ENCODE results near the gene TRAPPC2L. TPM values are rescaled to one million over a fixed set of nuclear protein-coding genes. Genes with fewer than 3 reads are reported as not detected.

TRAPPC2L gene
- total RNA-seq, 1 donor from 2014 or later: 50.6 TPM

DNA sequence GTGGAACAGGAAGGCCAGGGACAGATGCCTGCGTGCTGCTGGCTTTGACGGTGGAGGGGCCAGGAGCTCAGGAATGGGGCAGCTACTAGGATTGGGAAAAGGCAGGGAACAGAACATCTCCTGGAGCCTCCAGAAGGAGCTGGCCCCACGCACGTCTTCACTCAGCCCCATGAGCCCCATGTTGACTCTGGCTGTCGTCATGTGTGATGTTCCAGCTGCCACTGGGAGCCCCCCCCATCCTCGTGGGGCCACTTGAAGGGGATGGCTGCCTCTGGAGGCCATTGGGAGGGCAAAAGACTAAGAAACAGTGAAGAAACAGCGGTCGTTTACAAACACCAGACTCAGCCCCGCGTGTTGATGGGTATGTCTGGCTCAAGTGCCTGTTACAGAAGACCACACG is 26.7 kb upstream of the TRAPPC2L start:
- Mint-ChIP-seq H3K4me3 (ENCODE audit: unreplicated experiment) (no peak overlapping the region), H3K27me3 (ENCODE audit: unreplicated experiment) (peaks cover 2% of the 10 kb centered on the region), H3K9me3 (ENCODE audit: unreplicated experiment) (peaks cover 3% of the 10 kb centered on the region), H3K4me1 (ENCODE audit: low read depth, unreplicated experiment) (no peaks in the 10 kb centered on the region), H3K36me3 (ENCODE audit: unreplicated experiment) (no peaks in the 10 kb centered on the region), H3K27ac (ENCODE audit: unreplicated experiment) (no peak overlapping the region)
- TF ChIP-seq, protein P1, sequence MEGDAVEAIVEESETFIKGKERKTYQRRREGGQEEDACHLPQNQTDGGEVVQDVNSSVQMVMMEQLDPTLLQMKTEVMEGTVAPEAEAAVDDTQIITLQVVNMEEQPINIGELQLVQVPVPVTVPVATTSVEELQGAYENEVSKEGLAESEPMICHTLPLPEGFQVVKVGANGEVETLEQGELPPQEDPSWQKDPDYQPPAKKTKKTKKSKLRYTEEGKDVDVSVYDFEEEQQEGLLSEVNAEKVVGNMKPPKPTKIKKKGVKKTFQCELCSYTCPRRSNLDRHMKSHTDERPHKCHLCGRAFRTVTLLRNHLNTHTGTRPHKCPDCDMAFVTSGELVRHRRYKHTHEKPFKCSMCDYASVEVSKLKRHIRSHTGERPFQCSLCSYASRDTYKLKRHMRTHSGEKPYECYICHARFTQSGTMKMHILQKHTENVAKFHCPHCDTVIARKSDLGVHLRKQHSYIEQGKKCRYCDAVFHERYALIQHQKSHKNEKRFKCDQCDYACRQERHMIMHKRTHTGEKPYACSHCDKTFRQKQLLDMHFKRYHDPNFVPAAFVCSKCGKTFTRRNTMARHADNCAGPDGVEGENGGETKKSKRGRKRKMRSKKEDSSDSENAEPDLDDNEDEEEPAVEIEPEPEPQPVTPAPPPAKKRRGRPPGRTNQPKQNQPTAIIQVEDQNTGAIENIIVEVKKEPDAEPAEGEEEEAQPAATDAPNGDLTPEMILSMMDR (IDR thresholded peaks at IDR 0.05; ENCODE audit: partially characterized antibody, unreplicated experiment): no peak
- no peak for DNase-seq

DNA sequence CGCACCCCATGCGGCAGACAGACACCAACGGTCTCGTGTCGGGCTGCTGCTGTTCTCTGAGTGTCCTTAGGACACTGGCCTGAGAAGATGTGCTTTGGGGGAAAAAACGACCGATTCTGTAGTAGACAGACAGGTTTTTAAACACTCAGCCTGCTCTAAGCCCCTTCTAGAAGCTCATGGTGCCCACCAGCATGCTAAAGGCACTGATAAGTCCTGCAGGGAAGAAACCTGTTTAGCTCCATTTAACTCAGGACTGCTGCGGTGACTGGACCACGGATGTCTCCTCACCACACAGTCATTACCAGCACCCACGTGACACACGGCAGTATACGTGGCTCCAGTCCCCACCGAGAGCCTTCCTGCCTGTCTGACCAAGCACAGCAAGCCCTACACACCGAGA is 26.1 kb upstream of the TRAPPC2L start:
- peaks cover 2% of the 10 kb centered on the region for H3K9me3 Mint-ChIP-seq (ENCODE audit: unreplicated experiment)
- no peak for DNase-seq
- TF ChIP-seq, protein P1 (IDR thresholded peaks at IDR 0.05; ENCODE audit: partially characterized antibody, unreplicated experiment): no peak
- peaks cover 2% of the 10 kb centered on the region for H3K27me3 Mint-ChIP-seq (ENCODE audit: unreplicated experiment)
- no peak overlapping the region for H3K27ac Mint-ChIP-seq (ENCODE audit: unreplicated experiment)
- H3K36me3 Mint-ChIP-seq (ENCODE audit: unreplicated experiment): no peaks in the 10 kb centered on the region
- no peaks in the 10 kb centered on the region for H3K4me1 Mint-ChIP-seq (ENCODE audit: low read depth, unreplicated experiment)
- H3K4me3 Mint-ChIP-seq (ENCODE audit: unreplicated experiment): no peak overlapping the region

DNA sequence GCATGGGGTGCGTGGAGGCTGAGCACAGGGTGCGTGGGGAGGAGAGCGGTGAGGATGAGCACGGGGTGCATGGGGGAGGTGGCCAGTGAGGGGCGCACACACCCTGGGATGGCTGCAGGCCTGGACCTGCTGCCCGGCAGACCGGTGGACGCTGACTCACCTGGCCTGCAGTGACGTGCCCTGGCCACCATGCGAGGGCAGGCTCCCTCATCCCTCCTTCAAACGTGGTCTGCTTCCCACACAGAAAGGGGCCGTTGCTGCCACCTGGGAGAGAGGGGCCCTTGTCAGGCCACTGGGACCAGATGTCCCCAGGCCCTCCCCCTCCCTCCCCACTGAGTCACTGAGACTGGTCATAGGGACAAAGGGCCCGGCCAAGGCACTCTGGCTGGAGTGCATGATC is 25.1 kb upstream of the TRAPPC2L start:
- Mint-ChIP-seq H3K4me3 (ENCODE audit: unreplicated experiment) (no peak overlapping the region), H3K27me3 (ENCODE audit: unreplicated experiment) (peaks cover 2% of the 10 kb centered on the region), H3K9me3 (ENCODE audit: unreplicated experiment) (peaks cover 1% of the 10 kb centered on the region), H3K4me1 (ENCODE audit: low read depth, unreplicated experiment) (no peaks in the 10 kb centered on the region), H3K27ac (ENCODE audit: unreplicated experiment) (no peak overlapping the region), H3K36me3 (ENCODE audit: unreplicated experiment) (no peaks in the 10 kb centered on the region)
- TF ChIP-seq, protein P1 (IDR thresholded peaks at IDR 0.05; ENCODE audit: partially characterized antibody, unreplicated experiment): no peak
- no peak for DNase-seq

DNA sequence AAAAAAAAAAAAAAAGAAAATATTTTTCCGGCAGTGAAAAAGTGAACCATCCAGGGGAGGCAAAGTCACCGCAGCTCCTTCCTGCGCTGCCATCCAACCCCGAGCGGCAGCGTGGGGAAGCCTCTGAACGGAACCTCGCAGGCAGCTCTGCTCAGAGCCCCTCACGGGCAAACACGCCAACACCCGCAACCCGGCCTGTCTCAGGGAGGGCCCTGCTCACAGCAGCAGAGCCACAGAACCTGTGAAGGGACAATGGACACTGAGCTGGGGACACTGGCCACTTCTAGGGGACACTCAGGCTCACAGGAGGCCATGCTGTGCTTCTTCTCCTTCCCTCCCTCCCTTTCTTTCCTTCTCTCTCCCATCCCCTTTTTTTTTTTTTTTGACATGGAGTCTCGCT is 23.8 kb upstream of the TRAPPC2L start:
- no peaks in the 10 kb centered on the region for H3K4me1 Mint-ChIP-seq (ENCODE audit: low read depth, unreplicated experiment)
- H3K27ac Mint-ChIP-seq (ENCODE audit: unreplicated experiment): no peak overlapping the region
- H3K9me3 Mint-ChIP-seq (ENCODE audit: unreplicated experiment): peaks cover 1% of the 10 kb centered on the region
- no peaks in the 10 kb centered on the region for H3K36me3 Mint-ChIP-seq (ENCODE audit: unreplicated experiment)
- no peak for DNase-seq
- peaks cover 2% of the 10 kb centered on the region for H3K27me3 Mint-ChIP-seq (ENCODE audit: unreplicated experiment)
- TF ChIP-seq, protein P1 (IDR thresholded peaks at IDR 0.05; ENCODE audit: partially characterized antibody, unreplicated experiment): no peak
- no peak overlapping the region for H3K4me3 Mint-ChIP-seq (ENCODE audit: unreplicated experiment)

GRCh38 chr16:88834670-88835069 is 22.3 kb upstream of the TRAPPC2L start:
- TF ChIP-seq, protein P1 (IDR thresholded peaks at IDR 0.05; ENCODE audit: partially characterized antibody, unreplicated experiment): no peak
- no peak overlapping the region for H3K27ac Mint-ChIP-seq (ENCODE audit: unreplicated experiment)
- H3K4me3 Mint-ChIP-seq (ENCODE audit: unreplicated experiment): no peak overlapping the region
- DNase-seq: no peak
- no peaks in the 10 kb centered on the region for H3K4me1 Mint-ChIP-seq (ENCODE audit: low read depth, unreplicated experiment)
- peaks cover 1% of the 10 kb centered on the region for H3K9me3 Mint-ChIP-seq (ENCODE audit: unreplicated experiment)
- H3K27me3 Mint-ChIP-seq (ENCODE audit: unreplicated experiment): peaks cover 2% of the 10 kb centered on the region
- no peaks in the 10 kb centered on the region for H3K36me3 Mint-ChIP-seq (ENCODE audit: unreplicated experiment)

Measured in glutamatergic neuron (in vitro differentiated cells).